Suprapubic skin (tissue), 3 donors: Measurements from ENCODE around the gene ALDH5A1.

Source experiments
- CTCF ChIP-seq, 2 donors: fragments of 200-600 bp in 1 of 2; fragments of 450-650 bp in 1 of 2; sonication (generic) in 1 of 2; IDR thresholded peaks; one replicate each; pipeline ENCODE4 v1.5.1; 2016 to 2019; ENCODE audit warnings: antibody characterized with exemption in 2 of 2, mild to moderate bottlenecking in 1 of 2, moderate library complexity in 1 of 2
- EP300 ChIP-seq: sonication (generic); formaldehyde crosslinking; IDR thresholded peaks from one replicate; pipeline ENCODE4 v1.6.1; 2017; ENCODE audit warnings: antibody characterized with exemption
- POLR2A ChIP-seq, 2 donors: fragments of 450-650 bp; IDR thresholded peaks; one replicate each; pipeline ENCODE4 v1.6.1; 2017; ENCODE audit warnings: antibody characterized with exemption in 2 of 2, mild to moderate bottlenecking in 2 of 2, moderate library complexity in 2 of 2

DNA sequence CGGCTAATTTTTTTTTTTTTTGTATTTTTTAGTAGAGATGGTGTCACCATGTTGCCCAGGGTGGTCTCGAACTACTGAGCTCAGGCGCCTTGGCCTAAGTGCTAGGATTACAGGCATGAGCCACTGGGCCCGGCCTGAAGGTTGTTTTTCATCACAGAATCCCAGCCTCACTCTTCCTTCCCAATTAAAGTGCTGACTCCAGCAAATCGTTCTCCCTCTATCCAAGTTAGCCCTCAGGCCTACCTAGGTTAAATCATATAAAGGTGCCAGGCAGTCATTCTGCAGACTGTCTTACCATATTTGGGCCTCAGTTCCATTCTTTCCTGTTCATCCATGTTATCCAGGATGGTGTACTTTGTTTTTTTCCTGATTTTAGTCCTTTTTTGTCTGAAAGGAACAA, 56.4 kb downstream of the ALDH5A1 start:
- TF ChIP-seq EP300 (no peak), CTCF (IDR thresholded peaks at IDR 0.05) (no peak), POLR2A (IDR thresholded peaks at IDR 0.05) (no peak)
